ENCODE results near the gene ARRDC1.
"Not testable (repeated sequence)": the region's sequence is repeated elsewhere in the genome, so short reads cannot be mapped to it uniquely, and the experiment has no call there.

Gene ARRDC1

DNA sequence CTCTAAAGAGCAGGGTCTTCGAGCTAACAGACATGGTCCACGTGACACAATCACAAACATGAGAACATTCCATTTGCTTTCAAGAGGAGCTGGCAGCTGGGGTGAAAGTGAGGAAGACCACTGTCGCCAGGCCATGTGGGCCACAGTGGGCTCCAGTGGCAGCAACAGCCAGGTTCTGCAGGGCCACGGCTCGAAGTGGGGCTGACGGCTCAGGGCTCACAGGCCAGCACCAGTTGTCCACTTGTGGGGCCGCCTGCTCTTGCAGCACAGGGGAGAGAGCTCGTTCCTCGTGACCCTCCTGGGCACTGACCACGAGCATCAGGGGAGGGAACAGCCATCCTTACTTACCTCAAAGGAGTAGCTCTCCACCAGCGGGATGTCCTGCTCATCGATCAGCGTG, 17.2 kb upstream of the ARRDC1 start:
- no peak for DNase-seq

DNA sequence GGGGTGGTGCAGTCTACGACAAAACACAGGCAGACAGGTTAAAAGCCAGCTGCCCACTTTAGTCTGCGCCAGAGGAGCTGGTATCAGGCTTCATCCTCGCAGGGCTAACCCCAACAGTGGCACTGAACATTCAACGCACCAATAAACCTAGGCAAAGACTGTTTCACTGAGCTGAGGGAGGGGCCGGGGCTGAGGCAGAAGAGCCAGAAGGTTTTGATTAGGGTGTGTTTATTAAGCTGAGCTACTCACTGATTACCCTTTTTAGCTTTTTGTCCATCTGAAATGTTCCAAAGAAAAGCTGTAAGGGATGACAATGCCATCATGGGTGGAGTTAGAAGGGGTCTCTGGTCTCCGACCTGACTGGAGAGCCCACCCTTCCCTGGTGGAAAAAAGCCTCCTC, 16.6 kb upstream of the ARRDC1 start:
- no peak for DNase-seq

DNA sequence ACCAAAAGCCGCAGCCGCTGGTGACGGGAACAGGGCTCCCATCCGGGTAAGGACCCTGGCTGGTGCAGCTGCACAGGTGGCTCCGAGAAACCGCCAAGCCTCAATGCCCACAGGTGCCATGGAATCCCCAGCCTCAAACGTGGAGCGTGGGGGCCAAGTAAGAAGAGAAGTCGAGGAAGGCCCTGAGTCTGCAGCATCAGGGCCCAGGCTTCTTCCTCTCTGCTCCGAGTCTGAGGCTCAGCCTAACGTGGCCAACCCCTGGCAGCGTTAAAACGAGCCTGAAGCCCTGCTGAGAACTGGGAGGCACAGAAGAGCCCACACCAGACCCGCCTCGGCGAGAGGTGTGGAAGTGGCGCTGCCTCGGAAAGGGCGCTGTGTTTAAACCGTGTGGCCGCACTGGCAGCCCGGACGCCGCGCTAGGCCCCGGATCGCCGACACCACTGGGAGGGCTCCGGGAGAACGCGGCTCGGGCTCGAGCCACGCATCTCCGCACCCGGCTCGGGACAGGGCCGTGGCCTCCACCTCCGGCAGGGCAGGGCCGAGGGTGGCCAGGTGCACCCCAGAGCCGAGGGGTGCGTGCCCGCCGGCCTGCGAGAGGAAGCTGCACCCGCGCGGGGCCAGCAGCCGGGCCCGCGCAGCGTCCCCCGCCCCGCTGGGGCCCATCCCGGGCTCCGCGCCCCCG, 15.9 kb upstream of the ARRDC1 start:
- DNase-seq = no peak

DNA sequence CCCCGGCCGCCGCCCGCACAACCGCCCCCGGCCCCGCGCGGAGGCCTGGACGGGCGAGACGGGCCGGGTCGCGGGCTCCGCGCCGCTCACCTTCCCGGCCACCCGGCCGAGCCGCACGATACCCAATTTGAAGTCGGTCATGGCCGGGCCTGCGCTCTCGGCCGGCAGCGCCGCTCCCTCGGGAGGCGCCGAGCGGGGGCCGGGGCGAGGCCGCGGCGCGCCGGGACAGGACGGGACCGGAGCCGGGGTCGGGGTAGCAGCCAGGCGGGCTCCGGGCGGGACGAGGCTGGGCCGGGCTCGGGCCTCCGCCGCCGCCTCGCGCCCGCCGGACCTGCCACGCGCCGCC, 15.4 kb upstream of the ARRDC1 start:
- no peak for DNase-seq

DNA sequence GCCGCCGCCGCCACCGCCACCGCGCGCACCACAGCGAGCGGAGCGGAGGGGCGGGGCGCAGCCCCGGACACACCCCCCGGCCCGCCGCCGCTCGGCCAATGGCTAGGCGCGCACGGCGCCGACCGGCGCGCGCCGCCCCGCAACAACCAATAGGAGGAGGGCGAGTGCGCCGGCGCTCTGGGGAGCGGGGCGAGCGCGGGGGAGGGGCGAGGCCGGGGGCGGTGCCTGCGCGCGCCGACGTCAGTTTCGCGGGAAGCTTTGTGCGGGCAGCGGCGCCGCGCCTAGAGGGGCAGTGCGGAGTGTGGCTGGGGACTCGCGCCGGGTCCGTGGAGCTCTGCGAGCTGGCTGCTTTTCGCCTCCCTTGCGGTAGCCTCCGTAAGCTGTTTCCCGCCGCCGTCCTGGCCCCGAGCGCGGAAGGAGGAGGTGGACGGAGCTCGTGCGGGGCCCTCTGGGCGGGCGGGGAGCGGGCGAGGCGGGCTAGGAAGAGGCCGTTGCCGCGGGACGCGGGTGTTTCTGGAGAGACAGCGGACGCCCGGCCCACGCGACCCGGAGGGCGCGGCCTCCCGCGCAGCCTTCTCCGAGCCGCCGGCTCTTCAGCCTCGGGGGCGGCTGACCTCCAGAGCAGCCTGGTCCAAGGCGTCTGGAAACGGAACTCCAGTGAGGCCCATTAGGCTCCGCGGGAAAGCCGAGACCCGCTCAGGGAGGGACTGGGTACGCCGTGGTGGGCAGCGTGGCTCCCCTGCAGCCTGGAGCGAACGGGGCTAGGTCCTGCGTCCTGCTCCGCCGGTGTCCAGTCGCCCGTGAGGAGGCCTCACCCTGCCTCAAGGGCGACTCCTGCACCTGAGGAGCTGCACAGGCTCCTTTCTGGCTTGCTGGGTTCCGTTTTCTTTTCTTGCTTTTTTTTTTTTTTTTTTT, 14.8 kb upstream of the ARRDC1 start, which contains the start of gene ZMYND19:
Gene ZMYND19 (minus strand): TSS at position 44 of the 915 bp plus-strand sequence. CDS start 249 bp downstream, outside the sequence.
- DNase-seq = peak; percentile 96

DNA sequence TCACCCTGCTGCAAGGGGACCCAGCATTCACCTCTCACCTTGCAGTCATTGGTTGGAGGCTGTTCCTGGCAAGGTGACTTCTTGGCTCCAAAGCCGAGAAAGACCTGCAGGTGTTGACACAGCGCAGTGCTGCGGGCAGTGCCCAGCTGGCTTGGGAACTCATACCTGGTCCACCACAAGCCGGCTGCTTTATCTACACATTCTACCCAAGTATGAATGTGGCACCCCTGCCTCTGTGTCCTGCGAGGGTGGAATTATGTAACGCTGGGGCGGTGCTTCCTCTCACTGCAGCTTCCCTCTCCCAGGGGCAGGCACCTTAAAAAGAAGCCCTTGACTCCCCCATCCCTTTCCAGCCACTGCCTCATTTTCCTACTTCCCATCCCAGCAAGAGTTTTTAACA, 12.7 kb upstream of the ARRDC1 start:
- DNase-seq = no peak

DNA sequence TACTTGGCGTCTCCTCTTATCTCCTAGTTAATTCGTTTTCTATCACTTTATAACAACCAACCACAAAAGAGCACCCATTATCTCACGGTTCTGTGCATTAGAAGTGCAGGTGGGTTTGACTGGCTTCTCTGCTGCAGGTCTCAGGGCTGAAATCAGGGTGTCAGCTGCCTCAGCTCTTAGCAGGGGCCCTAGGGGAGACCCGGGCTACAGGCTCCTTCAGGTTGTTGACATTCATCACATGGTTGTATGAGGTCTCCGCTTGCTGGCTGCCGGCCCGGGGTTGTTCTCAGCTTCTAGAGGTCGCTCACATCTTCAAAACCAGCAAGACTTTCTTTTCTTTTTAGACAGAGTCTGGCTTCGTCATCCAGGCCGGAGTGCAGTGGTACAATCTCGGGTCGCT, 12.3 kb upstream of the ARRDC1 start:
- DNase-seq = no peak

DNA sequence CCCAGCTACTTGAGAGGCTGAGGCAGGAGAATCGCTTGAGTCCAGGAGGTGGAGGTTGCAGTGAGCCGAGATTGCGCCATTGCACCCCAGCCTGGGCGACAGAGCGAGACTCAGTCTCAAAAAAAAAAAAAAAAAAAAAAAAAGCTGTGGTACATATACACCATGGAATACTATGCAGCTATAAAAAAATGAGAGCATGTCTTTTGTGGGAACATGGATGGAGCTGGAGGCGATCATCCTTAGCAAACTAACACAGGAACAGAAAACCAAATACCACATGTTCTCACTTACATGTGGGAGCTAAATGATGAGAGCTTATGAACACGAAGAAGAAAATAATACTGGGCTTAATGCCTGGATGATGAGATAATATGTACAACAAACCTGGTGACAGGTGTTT, 8.9 kb upstream of the ARRDC1 start:
- not testable (repeated sequence) for DNase-seq

DNA sequence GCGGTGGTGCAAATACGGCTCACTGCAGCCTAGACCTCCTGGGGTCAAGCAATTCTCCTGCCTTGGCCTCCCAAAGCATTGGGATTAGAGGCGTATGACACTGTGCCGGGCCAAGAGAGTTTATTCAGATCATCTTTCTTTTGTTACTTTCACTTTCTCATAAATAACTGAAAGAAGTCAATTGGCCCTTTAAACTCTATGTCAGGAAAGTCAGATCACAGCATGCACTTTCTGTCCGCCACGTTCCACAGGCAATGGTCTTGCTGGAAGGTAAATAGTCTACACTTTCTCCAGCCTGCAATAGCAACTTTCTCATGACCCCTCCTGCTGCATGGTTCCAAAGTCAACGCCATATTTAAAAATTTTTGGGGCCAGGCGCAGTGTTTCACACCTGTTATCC, 6.5 kb upstream of the ARRDC1 start:
- DNase-seq = no peak

DNA sequence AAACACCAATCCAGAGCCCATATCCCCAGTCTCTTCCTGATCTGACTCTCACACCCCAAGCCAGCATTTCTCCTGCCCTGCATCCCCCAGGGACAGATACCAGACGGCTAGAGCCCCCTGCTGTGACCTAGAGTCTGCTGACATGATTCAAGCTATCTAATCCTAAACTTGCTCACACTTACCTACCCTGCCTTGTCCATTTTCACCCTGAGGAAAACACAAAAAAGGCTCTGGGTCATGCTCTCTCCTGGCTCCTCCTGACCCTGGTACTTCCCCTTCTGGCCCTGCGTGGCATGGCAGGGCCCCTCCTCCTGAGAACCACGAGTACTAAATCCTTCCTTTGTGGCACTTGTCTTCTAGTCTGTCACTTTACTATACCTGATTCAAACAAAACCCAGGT, 2.8 kb upstream of the ARRDC1 start:
- no peak for DNase-seq

DNA sequence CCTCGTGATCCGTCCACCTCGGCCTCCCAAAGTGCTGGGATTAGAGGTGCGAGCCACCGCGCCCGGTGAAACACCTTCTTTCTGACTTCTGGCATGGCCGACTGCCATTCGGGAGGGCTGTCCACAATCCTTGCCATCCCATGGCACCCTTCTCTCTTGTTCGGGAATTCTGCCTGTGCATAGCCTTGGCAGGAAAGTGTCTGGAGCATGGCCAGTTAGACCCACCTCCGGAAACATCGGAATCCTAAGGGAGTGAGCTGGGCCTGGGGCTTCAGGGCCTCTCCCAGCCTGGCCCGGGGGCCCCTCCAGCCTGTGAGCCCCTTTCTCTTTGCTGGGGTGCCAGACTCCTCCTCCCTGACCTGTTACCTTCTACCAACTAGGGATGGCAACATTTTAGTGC, 1.6 kb upstream of the ARRDC1 start:
- DNase-seq = no peak

DNA sequence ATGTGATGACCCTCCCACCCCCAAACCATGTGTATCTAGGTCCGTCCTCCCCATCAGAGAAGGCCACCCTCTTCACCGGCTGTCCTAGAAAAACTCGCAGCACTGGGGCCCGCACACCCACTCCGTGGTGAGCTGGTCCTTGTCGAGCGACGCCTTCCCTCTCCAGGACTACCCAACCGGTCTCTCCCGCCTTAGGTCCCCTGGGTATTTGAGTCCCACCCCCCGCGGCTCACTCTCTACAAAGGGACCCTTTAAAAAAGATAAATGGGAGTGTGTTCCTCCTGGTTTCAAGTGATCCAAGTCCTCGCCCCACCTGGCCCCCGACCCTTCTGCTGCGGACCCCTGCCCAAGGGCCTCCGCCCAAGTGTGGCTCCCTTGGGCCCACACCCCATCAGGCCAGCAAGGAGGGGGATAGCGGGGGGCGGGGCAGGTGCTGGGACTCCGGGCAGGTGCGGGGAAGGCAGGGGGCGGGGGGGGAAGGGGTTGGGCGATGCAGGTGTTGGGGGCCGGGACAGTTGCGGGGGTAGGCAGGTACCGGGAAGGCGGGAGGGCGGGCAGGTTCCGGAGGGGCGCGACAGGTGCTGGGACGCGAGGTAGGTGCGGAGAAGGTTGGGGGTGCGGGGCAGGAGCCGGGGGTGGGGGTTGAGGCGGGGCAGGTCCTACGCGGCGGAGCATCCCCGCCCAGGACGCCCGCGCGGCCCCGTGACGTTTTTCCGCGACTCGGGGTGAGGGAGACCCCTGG, 970 bp upstream of the ARRDC1 start:
- no peak for DNase-seq

DNA sequence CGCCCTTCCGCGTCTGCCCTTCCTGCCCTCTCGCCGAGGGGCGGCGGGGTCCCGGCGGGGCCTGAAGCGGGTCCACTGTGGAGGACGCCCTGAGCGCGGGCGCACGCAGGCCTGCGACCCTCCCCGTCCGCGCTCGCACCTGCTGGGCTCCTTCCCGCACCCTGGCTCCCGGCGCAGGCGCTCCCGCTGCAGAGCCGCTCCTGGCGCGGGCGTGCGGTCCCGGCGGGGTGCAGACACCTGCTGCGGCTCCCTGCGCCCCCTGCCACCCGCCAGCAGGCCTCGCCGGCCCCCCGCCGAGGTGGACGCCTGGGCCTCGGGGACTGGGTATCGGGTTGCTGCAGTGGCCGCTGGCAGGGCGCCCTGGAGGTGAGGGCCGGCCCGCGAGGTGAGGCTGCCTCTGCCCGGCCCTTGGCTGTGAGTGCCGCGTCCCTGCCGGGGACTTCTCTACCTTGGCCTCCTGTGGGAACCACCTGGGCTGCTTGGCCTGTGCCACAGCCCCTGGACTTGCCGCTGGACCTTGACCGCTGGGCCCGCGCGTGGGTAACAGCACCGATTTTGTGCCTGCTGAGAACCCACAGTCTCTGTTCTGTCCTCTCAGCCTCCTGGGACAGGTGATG, 627 bp downstream of the ARRDC1 start:
- peak; percentile 70 for DNase-seq

DNA sequence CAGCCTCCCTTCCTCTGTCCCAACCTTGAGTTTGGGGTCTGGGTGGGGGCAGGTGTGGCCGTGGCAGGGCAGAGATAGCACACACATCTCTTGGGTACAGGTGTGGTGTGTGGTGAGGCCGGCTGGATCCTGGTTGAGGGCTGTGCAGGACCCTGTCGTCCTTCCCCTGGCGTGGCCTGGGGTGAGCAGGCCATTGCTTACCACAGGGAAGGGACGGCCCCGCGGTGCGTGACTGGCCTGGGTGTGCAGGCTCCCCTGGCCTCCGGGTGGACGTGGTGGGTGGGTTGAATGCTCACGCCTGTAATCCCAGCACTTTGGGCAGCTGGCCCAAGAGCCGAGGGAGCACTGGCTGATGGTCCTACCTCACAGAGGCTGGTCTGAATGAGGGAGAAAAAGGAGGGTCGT, 1.2 kb downstream of the ARRDC1 start:
- no peak for DNase-seq

DNA sequence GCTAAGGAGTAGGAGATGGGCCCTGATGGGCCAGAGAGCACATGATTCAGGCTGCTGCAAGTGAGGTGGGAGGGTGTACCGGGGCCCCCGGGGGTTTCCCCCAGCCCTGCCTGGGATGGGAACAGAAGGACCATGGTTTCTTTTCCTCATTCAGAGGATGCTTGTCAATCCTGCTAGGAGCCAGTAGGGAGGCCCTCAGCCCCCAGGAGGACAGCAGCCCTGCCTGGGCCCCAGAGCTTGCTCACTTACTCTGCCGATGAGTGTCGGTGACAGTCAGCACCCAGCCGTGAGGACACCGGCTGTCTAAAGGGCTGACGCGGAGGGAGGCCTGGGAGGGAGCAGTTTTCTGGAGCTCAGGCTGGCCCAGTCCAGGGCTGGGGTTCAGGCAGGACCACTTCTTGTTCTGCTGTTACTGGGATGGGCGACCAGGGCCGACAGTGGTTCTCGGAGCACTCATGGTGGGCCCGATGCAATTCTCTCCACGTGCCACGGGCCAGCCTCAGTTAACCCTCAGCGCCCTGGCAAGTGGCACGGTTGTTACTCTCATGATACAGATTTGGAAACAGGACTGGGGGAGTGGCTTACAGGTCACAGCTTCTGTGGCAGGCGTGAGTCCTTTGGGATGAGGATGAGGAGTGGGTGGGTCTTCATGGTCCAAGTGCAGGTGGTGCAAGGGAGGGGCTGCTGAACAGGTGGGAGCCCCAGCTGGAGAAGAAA, 1.8 kb downstream of the ARRDC1 start:
- no peak for DNase-seq

DNA sequence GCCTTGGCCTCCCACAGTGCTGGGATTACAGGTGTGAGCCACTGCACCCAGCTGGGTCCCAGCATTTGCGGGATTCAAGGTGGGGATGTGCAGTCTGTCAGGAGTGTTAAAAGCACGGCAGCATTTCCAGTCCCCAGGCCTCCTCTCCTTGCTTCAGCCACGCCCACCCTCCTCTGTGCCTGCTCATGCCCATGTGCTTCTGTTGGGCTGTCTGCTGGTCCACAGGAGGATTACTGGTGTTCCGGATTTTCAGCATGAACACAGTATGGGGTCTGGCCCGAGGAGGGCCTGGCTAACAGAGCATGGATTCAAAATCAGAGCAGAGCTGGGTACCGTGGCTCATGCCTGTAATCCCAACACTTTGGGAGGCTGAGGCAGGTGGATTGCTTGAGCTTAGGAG, 5.5 kb downstream of the ARRDC1 start:
- no peak for DNase-seq

DNA sequence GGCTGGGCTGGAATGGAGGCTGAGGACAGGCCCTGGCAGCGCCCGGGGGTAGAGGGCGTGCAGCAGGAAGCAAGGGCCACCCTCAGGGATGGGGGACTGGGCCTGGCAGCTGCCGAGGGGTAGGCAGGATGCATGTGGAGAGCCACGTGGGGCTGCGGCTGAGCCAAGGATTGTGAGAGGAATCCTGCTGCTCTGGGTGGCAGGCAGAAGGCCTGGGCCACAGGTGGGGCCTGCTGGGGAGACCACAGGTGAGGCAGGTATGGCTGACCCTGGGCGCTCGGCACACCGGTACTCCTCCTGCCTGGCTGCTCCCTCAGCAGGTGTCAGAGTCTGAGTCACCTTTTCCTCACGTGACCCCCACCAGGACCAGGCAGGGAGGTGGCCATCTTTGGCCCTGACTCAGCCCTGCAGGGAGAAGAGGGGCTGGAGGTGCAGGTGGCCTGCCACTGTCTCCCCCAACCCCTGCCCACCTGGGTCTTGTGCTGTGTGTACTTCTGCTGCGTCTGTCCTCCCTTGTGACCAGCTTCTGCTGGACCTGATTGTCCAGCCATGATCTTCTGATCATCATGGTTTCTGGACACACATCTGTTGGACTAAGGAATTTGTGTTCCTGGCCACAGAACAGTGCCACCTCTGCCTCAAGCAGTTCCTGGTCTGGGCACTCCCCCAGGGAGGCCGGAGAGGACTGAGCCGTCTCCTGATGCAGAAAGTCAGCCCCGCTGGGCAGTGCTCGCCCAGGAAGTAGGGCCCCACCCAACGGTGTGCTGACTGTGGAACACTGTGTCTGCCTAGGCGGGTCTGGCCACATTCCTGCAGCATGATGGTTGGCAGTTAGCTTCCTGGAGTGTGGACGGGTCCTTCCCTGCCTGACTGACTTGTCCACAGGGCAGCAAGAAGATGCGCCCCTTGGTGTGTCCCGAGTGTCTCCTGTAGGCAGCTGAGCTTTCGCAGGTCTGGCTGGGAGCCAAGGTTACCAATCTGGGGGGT, 6.4 kb downstream of the ARRDC1 start:
- DNase-seq = no peak

DNA sequence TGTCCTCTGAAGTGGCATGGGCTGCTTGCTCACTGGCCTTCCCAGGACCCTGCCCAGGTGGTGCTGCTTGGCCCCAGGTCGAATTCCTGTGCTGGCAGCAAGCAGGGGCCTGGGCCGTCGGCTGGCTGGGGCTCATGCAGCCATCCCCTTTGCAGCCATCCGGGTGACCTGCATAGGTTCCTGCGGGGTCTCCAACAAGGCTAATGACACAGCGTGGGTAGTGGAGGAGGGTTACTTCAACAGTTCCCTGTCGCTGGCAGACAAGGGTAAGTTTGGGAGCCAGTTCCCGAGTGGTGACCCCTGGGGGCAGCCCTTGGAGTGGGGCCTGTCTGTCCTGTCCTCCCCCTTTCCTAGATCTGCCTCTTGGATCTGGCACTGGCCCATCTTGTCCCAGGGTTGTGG, 7.3 kb downstream of the ARRDC1 start:
- no peak for DNase-seq

DNA sequence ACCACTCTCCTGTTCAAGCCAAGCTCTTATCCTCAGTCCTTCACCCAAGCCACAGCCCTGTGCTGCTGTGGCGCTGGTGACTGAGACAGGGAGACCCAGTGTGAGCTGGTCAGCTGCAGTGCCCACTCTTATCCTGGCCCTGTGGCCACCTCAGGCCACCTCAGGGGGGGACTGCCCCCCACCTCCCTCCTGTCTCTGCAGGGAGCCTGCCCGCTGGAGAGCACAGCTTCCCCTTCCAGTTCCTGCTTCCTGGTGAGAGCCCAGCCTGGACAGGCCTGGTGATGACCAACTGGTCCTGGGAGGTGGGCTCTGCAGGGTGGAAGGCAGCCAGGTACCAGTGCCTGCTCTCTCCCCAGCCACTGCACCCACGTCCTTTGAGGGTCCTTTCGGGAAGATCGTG, 7.8 kb downstream of the ARRDC1 start:
- no peak for DNase-seq

DNA sequence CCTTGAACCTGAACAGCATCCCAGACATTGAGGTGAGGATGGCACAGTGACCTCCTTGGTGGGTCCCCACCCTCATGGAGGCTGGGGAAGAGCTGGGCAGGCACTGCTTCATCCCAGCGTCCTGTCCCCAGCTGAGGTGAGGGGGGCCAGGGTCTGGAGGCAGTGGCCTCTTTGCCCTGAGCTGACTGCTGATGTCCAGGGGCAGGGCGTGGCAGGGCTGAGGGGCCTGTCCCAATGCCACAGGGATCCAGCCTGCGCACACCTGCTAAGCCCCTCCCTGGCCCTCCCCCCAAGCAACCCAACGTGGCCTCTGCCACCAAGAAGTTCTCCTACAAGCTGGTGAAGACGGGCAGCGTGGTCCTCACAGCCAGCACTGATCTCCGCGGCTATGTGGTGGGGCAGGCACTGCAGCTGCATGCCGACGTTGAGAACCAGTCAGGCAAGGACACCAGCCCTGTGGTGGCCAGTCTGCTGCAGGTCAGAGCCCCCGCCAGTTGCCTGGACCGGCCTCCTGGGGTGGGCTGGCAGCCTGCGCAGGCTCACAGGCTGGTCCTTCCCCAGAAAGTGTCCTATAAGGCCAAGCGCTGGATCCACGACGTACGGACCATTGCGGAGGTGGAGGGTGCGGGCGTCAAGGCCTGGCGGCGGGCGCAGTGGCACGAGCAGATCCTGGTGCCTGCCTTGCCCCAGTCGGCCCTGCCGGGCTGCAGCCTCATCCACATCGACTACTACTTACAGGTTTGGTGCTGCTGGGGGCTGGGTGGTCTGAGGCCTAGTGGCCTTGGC, 8.4 kb downstream of the ARRDC1 start:
- no peak for DNase-seq

All from activated CD8-positive, alpha-beta memory T cell treated with anti-CD3 and anti-CD28 coated beads for 24 hours (primary cell).